CD14-positive monocyte (primary cell): Measurements from ENCODE around the gene SPHK1. TPM values are rescaled to one million over a fixed set of nuclear protein-coding genes. Genes with fewer than 3 reads are reported as not detected.

Experiments
- DNase-seq, 3 donors: peaks; one replicate each; pipeline ENCODE4 v3.0.0-alpha.2; 2011 to 2022
- H2AFZ ChIP-seq: 2 replicates; pipeline ENCODE4 v1.6.0; 2012; ENCODE audit warnings: mild to moderate bottlenecking, low read depth, low read length, inconsistent platforms; ENCODE audit not compliant: insufficient read depth, poor library complexity, severe bottlenecking
- H3K27ac ChIP-seq, 2 donors: 1 replicate in 1 of 2; 2 replicates in 1 of 2; pipeline ENCODE4 v1.5.1; 2012 to 2013; ENCODE audit warnings: low read length in 2 of 2, control low read depth in 1 of 2, inconsistent platforms in 1 of 2, low read depth in 1 of 2, mild to moderate bottlenecking in 1 of 2
- H3K27me3 ChIP-seq, 2 donors: one replicate each; pipeline versions ENCODE4 v1.6.0 to v1.6.1; 2011 to 2013; ENCODE audit warnings: low read length in 2 of 2; ENCODE audit not compliant: control insufficient read depth in 2 of 2, insufficient read depth in 2 of 2
- H3K36me3 ChIP-seq, 2 donors: replicated peaks in 1 of 2; 1 replicate in 1 of 2; 2 replicates in 1 of 2; pipeline versions ENCODE4 v1.5.1 to v1.6.1; 2012 to 2013; ENCODE audit warnings: low read length in 2 of 2, control low read depth in 1 of 2, inconsistent platforms in 1 of 2, mild to moderate bottlenecking in 1 of 2; ENCODE audit not compliant: insufficient read depth in 2 of 2, control insufficient read depth in 1 of 2
- H3K4me1 ChIP-seq, 2 donors: 1 replicate in 1 of 2; 2 replicates in 1 of 2; pipeline versions ENCODE4 v1.5.1 to v1.6.1; 2012 to 2013; ENCODE audit warnings: low read length in 2 of 2, control low read depth in 1 of 2, inconsistent platforms in 1 of 2, mild to moderate bottlenecking in 1 of 2, moderate library complexity in 1 of 2; ENCODE audit not compliant: insufficient read depth in 2 of 2, control insufficient read depth in 1 of 2
- H3K4me2 ChIP-seq: replicated peaks from 2 replicates; pipeline ENCODE3; 2012; ENCODE audit warnings: low read length, moderate library complexity, mild to moderate bottlenecking; ENCODE audit not compliant: poor library complexity, severe bottlenecking; ENCODE audit errors: extremely low read depth
- H3K4me3 ChIP-seq, 3 experiments: fragments of 200-600 bp in 1 of 3; sonication (generic) in 1 of 3; replicated peaks in 1 of 3; 1 replicate in 2 of 3; 2 replicates in 1 of 3; pipeline ENCODE4 v1.5.1; 2011 to 2013; ENCODE audit warnings: low read length in 3 of 3, mild to moderate bottlenecking in 3 of 3, control low read depth in 2 of 3, low read depth in 2 of 3, inconsistent platforms in 1 of 3, moderate library complexity in 1 of 3
- H3K79me2 ChIP-seq: 2 replicates; pipeline ENCODE4 v1.6.0; 2012; ENCODE audit warnings: mild to moderate bottlenecking, control low read depth, inconsistent platforms, low read length, moderate library complexity; ENCODE audit not compliant: insufficient read depth
- H3K9ac ChIP-seq: 2 replicates; pipeline ENCODE4 v1.6.0; 2017; ENCODE audit warnings: low read length, mild to moderate bottlenecking; ENCODE audit not compliant: insufficient read depth, poor library complexity, severe bottlenecking
- H3K9me3 ChIP-seq, 2 donors: replicated peaks in 1 of 2; 1 replicate in 1 of 2; 2 replicates in 1 of 2; pipeline versions ENCODE4 v1.5.1 to v1.6.1; 2012 to 2013; ENCODE audit warnings: low read length in 2 of 2, control low read depth in 1 of 2; ENCODE audit not compliant: control insufficient read depth in 1 of 2, insufficient read depth in 1 of 2
- H4K20me1 ChIP-seq: 2 replicates; pipeline ENCODE4 v1.6.0; 2012; ENCODE audit warnings: mild to moderate bottlenecking, low read length, control low read depth, moderate library complexity; ENCODE audit not compliant: insufficient read depth
- H3K27ac Mint-ChIP-seq, 7 donors: one replicate each; pipeline ENCODE4 v1.8.0; 2020; ENCODE audit warnings: mild to moderate bottlenecking in 7 of 7, mixed read lengths in 7 of 7, moderate library complexity in 6 of 7, inconsistent platforms in 2 of 7
- H3K27me3 Mint-ChIP-seq, 3 donors: one replicate each; pipeline ENCODE4 v1.8.0; 2021 to 2022; ENCODE audit warnings: low read depth in 3 of 3, mild to moderate bottlenecking in 3 of 3, mixed read lengths in 3 of 3, moderate library complexity in 3 of 3, inconsistent platforms in 1 of 3
- H3K36me3 Mint-ChIP-seq, 2 donors: one replicate each; pipeline ENCODE4 v1.8.0; 2020; ENCODE audit warnings: mixed read lengths in 2 of 2, inconsistent platforms in 1 of 2, mild to moderate bottlenecking in 1 of 2
- H3K4me1 Mint-ChIP-seq: one replicate; pipeline ENCODE4 v1.8.0; 2020; ENCODE audit warnings: mild to moderate bottlenecking, mixed read lengths
- H3K4me3 Mint-ChIP-seq, 2 donors: one replicate each; pipeline ENCODE4 v1.8.0; 2020; ENCODE audit warnings: mild to moderate bottlenecking in 2 of 2, mixed read lengths in 2 of 2, moderate library complexity in 1 of 2
- H3K9me3 Mint-ChIP-seq, 7 donors: one replicate each; pipeline ENCODE4 v1.8.0; 2020 to 2022; ENCODE audit warnings: mixed read lengths in 7 of 7, mild to moderate bottlenecking in 6 of 7, moderate library complexity in 6 of 7, inconsistent platforms in 2 of 7
- whole genome bisulfite sequencing: methylation state at CpG from one replicate; pipeline ENCODE4 v1.1.5; 2013; ENCODE audit warnings: missing lambda C conversion rate; ENCODE audit not compliant: insufficient coverage; 5-methylcytosine and 5-hydroxymethylcytosine counted together
- intact Hi-C, 2 donors: fragments of 100-400 bp; cut with micrococcal nuclease; formaldehyde crosslinking; loops; one replicate each; pipeline versions ENCODE4 v1.15.0 to v1.15.1; 2023
- polyA plus RNA-seq, 3 donors: library from polyadenylated mRNA; depleted of rRNA in 1 of 3; unstranded in 2 of 3; stranded (reverse) in 1 of 3; fragments of 300-500 nt in 2 of 3; fragments of >200 nt in 1 of 3; fragmentation: Illumina TruSeq in 2 of 3; gene quantifications; 1 replicate in 2 of 3; 2 replicates in 1 of 3; pipeline ENCODE4 v1.2.3, GENCODE V29; 2012 to 2021
- TF ChIP-seq, protein P1 (sequence below): fragments of 200-600 bp; IDR thresholded peaks from one replicate; pipeline ENCODE4 v1.8.0; 2022; ENCODE audit warnings: antibody characterized with exemption, mild to moderate bottlenecking

SPHK1 gene
- polyA plus RNA-seq, 3 donors = 12.9 to 33.9 (median 19.1) TPM

- peaks cover 14 to 27% of the 10 kb centered on the region in 2 donors for H3K36me3 Mint-ChIP-seq
- H3K36me3 ChIP-seq = peaks cover 0 to 6% of the 10 kb centered on the region in 2 donors
- peaks cover 7% of the 10 kb centered on the region for H3K4me1 Mint-ChIP-seq
- H3K4me3 Mint-ChIP-seq = no peak overlapping the region
- TF ChIP-seq, protein P1, sequence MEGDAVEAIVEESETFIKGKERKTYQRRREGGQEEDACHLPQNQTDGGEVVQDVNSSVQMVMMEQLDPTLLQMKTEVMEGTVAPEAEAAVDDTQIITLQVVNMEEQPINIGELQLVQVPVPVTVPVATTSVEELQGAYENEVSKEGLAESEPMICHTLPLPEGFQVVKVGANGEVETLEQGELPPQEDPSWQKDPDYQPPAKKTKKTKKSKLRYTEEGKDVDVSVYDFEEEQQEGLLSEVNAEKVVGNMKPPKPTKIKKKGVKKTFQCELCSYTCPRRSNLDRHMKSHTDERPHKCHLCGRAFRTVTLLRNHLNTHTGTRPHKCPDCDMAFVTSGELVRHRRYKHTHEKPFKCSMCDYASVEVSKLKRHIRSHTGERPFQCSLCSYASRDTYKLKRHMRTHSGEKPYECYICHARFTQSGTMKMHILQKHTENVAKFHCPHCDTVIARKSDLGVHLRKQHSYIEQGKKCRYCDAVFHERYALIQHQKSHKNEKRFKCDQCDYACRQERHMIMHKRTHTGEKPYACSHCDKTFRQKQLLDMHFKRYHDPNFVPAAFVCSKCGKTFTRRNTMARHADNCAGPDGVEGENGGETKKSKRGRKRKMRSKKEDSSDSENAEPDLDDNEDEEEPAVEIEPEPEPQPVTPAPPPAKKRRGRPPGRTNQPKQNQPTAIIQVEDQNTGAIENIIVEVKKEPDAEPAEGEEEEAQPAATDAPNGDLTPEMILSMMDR = no peak
- peak overlapping the region in 1 of 7 donors; percentile 15 for H3K27ac Mint-ChIP-seq
- no peak overlapping the region for H3K27ac ChIP-seq
- H3K9ac ChIP-seq = no peak overlapping the region
- H2AFZ ChIP-seq = no peak overlapping the region
- H4K20me1 ChIP-seq = peaks cover 71% of the 10 kb centered on the region
- no peaks in the 10 kb centered on the region for H3K9me3 Mint-ChIP-seq
- no peaks in the 10 kb centered on the region for H3K4me1 ChIP-seq
- no peak for DNase-seq
- H3K79me2 ChIP-seq = peaks cover 29% of the 10 kb centered on the region
- over 99% methylated on average over 8 of the region's 8 CpGs for WGBS
- peaks cover 0 to 3% (median 0%) of the 10 kb centered on the region in 3 donors for H3K27me3 Mint-ChIP-seq
- H3K4me2 ChIP-seq = no peak overlapping the region
- intact Hi-C loops = no loop called here
- no peaks in the 10 kb centered on the region for H3K9me3 ChIP-seq
- no peak overlapping the region for H3K4me3 ChIP-seq
- H3K27me3 ChIP-seq = no peaks in the 10 kb centered on the region
Measured at GRCh38 chr17:76422406-76422805, 38.0 kb downstream of the SPHK1 start.

DNA sequence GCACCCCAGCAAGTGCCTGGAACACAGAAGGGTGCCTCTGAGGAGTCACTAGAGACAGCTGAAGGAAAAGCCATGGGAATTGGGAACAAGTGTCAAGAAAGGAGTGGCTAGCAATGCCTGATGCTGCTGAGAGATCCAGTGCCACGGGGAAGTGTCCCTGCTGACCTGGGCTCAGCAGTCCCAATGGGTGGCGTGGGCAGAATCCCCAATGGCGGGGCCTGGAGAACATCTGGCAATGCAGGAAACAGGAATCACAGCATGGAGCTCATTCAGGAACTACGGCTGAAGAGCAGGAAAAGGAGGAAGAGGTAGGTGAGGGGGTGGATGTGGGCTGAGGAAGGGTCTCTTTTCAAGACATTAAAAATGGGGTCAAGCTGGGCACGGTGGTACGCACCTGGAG is 38.5 kb downstream of the SPHK1 start:
- H3K9me3 Mint-ChIP-seq = no peaks in the 10 kb centered on the region
- TF ChIP-seq, protein P1 = no peak
- H3K4me3 Mint-ChIP-seq = no peak overlapping the region
- H3K9ac ChIP-seq = no peak overlapping the region
- peaks cover 0 to 3% (median 0%) of the 10 kb centered on the region in 3 donors for H3K27me3 Mint-ChIP-seq
- peaks cover 0 to 1% of the 10 kb centered on the region in 2 donors for H3K36me3 ChIP-seq
- H2AFZ ChIP-seq = no peak overlapping the region
- H3K36me3 Mint-ChIP-seq = peaks cover 10 to 22% of the 10 kb centered on the region in 2 donors
- no peak overlapping the region for H3K4me3 ChIP-seq
- WGBS = 89% methylated on average over 5 of the region's 6 CpGs
- no peaks in the 10 kb centered on the region for H3K4me1 ChIP-seq
- H3K4me1 Mint-ChIP-seq = peaks cover 10% of the 10 kb centered on the region
- peaks cover 70% of the 10 kb centered on the region for H4K20me1 ChIP-seq
- intact Hi-C loops = no loop called here
- H3K9me3 ChIP-seq = no peaks in the 10 kb centered on the region
- no peak overlapping the region for H3K4me2 ChIP-seq
- no peaks in the 10 kb centered on the region for H3K27me3 ChIP-seq
- H3K79me2 ChIP-seq = peaks cover 29% of the 10 kb centered on the region
- DNase-seq = no peak
- H3K27ac ChIP-seq = no peak overlapping the region
- H3K27ac Mint-ChIP-seq = peak overlapping the region in 2 of 7 donors; percentile 54 to 64
